ENCODE data around the gene RALA.

RALA gene

GRCh38 chr7:39631736-39632308 lies 8.4 kb downstream of the RALA start:
- H3K9me3 Mint-ChIP-seq, result peaks cover 25% of the 10 kb centered on the region
- no peak for DNase-seq
- TF ChIP-seq CTCF (IDR thresholded peaks at IDR 0.05), result no peak
- H3K4me1 Mint-ChIP-seq, result peaks cover 36% of the 10 kb centered on the region
- no peak overlapping the region for H3K27ac Mint-ChIP-seq
- H3K4me3 Mint-ChIP-seq, result no peak overlapping the region
- no peaks in the 10 kb centered on the region for H3K27me3 Mint-ChIP-seq (ENCODE audit: low read depth, poor library complexity)
- peaks cover 83% of the 10 kb centered on the region for H3K36me3 Mint-ChIP-seq (ENCODE audit: low read depth)

- Mint-ChIP-seq H3K4me3 (no peak overlapping the region), H3K27ac (peak overlapping the region; percentile 4), H3K9me3 (peaks cover 37% of the 10 kb centered on the region), H3K27me3 (ENCODE audit: low read depth, poor library complexity) (no peaks in the 10 kb centered on the region), H3K36me3 (ENCODE audit: low read depth) (peaks cover 95% of the 10 kb centered on the region), H3K4me1 (peaks cover 21% of the 10 kb centered on the region)
- no peak for DNase-seq
- no peak for TF ChIP-seq CTCF (IDR thresholded peaks at IDR 0.05)
Measured at GRCh38 chr7:39633563-39634477, 10.4 kb downstream of the RALA start.

- H3K36me3 Mint-ChIP-seq (ENCODE audit: low read depth), result peaks cover 95% of the 10 kb centered on the region
Measured at GRCh38 chr7:39634478-39634805, 11.1 kb downstream of the RALA start.

GRCh38 chr7:39637400-39637799 lies 14.0 kb downstream of the RALA start:
- Mint-ChIP-seq H3K36me3 (ENCODE audit: low read depth) (peaks cover 82% of the 10 kb centered on the region), H3K27ac (no peak overlapping the region), H3K4me1 (peaks cover 29% of the 10 kb centered on the region), H3K9me3 (peaks cover 21% of the 10 kb centered on the region), H3K4me3 (no peak overlapping the region), H3K27me3 (ENCODE audit: low read depth, poor library complexity) (no peaks in the 10 kb centered on the region)
- no peak for DNase-seq
- TF ChIP-seq CTCF (IDR thresholded peaks at IDR 0.05), result no peak

More at GRCh38 chr7:39634478-39634805, 11.1 kb downstream of the RALA start:
- Mint-ChIP-seq H3K4me1 (peaks cover 21% of the 10 kb centered on the region), H3K4me3 (no peak overlapping the region), H3K27me3 (ENCODE audit: low read depth, poor library complexity) (no peaks in the 10 kb centered on the region), H3K9me3 (peaks cover 31% of the 10 kb centered on the region), H3K27ac (peak overlapping the region; percentile 4)
- TF ChIP-seq CTCF (IDR thresholded peaks at IDR 0.05), result no peak
- no peak for DNase-seq

- no peak overlapping the region for H3K27ac Mint-ChIP-seq
- no peak for DNase-seq
- peaks cover 21% of the 10 kb centered on the region for H3K9me3 Mint-ChIP-seq
- no peaks in the 10 kb centered on the region for H3K27me3 Mint-ChIP-seq (ENCODE audit: low read depth, poor library complexity)
- no peak for TF ChIP-seq CTCF (IDR thresholded peaks at IDR 0.05)
- peaks cover 32% of the 10 kb centered on the region for H3K4me1 Mint-ChIP-seq
- H3K4me3 Mint-ChIP-seq, result no peak overlapping the region
- peaks cover 79% of the 10 kb centered on the region for H3K36me3 Mint-ChIP-seq (ENCODE audit: low read depth)
Measured at GRCh38 chr7:39637963-39638485, 14.7 kb downstream of the RALA start.
